SK-N-SH treated with all-trans-retinoic acid at 6 μM for 48 hours (cell line): ENCODE results near the gene ZNF292.

Experiments
- ATAC-seq: fragments of 200-7000 bp; cut with Tn5 transposase; 3 replicates; pipeline ENCODE4 v1.9.1; 2020; ENCODE audit warnings: mild to moderate bottlenecking, moderate library complexity
- ARNTL ChIP-seq: fragments of 450-650 bp; formaldehyde crosslinking; IDR thresholded peaks from 2 replicates; pipeline ENCODE4 v1.5.0; 2020; ENCODE audit warnings: low read depth, mild to moderate bottlenecking, moderate library complexity, borderline replicate concordance
- BACH2 ChIP-seq: fragments of 250-450 bp; sonication (Bioruptor Pico); IDR thresholded peaks from 2 replicates; pipeline ENCODE4 v1.9.0; 2021; ENCODE audit warnings: mild to moderate bottlenecking, borderline replicate concordance
- CREB5 ChIP-seq: fragments of 250-450 bp; sonication (Bioruptor Pico); IDR thresholded peaks from 2 replicates; pipeline ENCODE4 v1.5.1; 2020; ENCODE audit warnings: low read depth, mild to moderate bottlenecking, moderate library complexity
- CSDC2 ChIP-seq: fragments of 250-450 bp; sonication (Bioruptor Pico); IDR thresholded peaks from 2 replicates; pipeline ENCODE4 v1.5.0; 2020; ENCODE audit warnings: mild to moderate bottlenecking, moderate library complexity
- CSRNP3 ChIP-seq: fragments of 250-450 bp; sonication (Bioruptor Pico); IDR thresholded peaks from 2 replicates; pipeline ENCODE4 v1.5.1; 2021; ENCODE audit warnings: mild to moderate bottlenecking, moderate library complexity
- GLIS3 ChIP-seq: fragments of 250-450 bp; sonication (Bioruptor Pico); IDR thresholded peaks from 2 replicates; pipeline ENCODE4 v1.5.0; 2020; ENCODE audit warnings: mild to moderate bottlenecking, moderate library complexity
- OSR1 ChIP-seq: fragments of 250-450 bp; sonication (Bioruptor Pico); IDR thresholded peaks from 2 replicates; pipeline ENCODE4 v1.8.0; 2022; ENCODE audit warnings: moderate library complexity, mild to moderate bottlenecking, inconsistent platforms
- PATZ1 ChIP-seq: fragments of 250-450 bp; sonication (Bioruptor Pico); IDR thresholded peaks from 2 replicates; pipeline ENCODE4 v1.8.0; 2020; ENCODE audit warnings: mild to moderate bottlenecking, moderate library complexity, borderline replicate concordance
- PPARA ChIP-seq: fragments of 250-450 bp; sonication (Bioruptor Pico); IDR thresholded peaks from 2 replicates; pipeline ENCODE4 v1.5.0; 2020; ENCODE audit warnings: mild to moderate bottlenecking, borderline replicate concordance
- RARB ChIP-seq: fragments of 250-450 bp; sonication (Bioruptor Pico); IDR thresholded peaks from 2 replicates; pipeline ENCODE4 v1.8.0; 2021; ENCODE audit warnings: mild to moderate bottlenecking, moderate library complexity
- SNAI2 ChIP-seq: fragments of 250-450 bp; sonication (Bioruptor Pico); IDR thresholded peaks from 2 replicates; pipeline ENCODE4 v1.5.0; 2020; ENCODE audit warnings: mild to moderate bottlenecking, moderate library complexity
- TCF4 ChIP-seq: fragments of 250-450 bp; sonication (Bioruptor Pico); IDR thresholded peaks from 2 replicates; pipeline ENCODE4 v1.8.0; 2021; ENCODE audit warnings: mild to moderate bottlenecking, moderate library complexity, borderline replicate concordance
- TOX ChIP-seq: fragments of 250-450 bp; sonication (Bioruptor Pico); IDR thresholded peaks from 2 replicates; pipeline ENCODE4 v1.8.0; 2021; ENCODE audit warnings: mild to moderate bottlenecking, moderate library complexity, borderline replicate concordance
- TSHZ2 ChIP-seq: fragments of 250-450 bp; sonication (Bioruptor Pico); IDR thresholded peaks from 2 replicates; pipeline ENCODE4 v1.5.0; 2020; ENCODE audit warnings: mild to moderate bottlenecking, moderate library complexity
- ZFP3 ChIP-seq: fragments of 250-450 bp; sonication (Bioruptor Pico); IDR thresholded peaks from 2 replicates; pipeline ENCODE4 v1.5.0; 2020; ENCODE audit warnings: mild to moderate bottlenecking, moderate library complexity
- ZFP30 ChIP-seq: fragments of 450-650 bp; formaldehyde crosslinking; IDR thresholded peaks from 2 replicates; pipeline ENCODE4 v1.5.0; 2022; ENCODE audit warnings: mild to moderate bottlenecking, moderate library complexity
- ZNF565 ChIP-seq: fragments of 450-650 bp; formaldehyde crosslinking; conservative IDR thresholded peaks from 2 replicates; pipeline ENCODE4 v1.5.0; 2020; ENCODE audit warnings: low read depth, mild to moderate bottlenecking, moderate library complexity
- ZNF8 ChIP-seq: fragments of 450-650 bp; formaldehyde crosslinking; IDR thresholded peaks from 2 replicates; pipeline ENCODE4 v1.5.0; 2020; ENCODE audit warnings: mild to moderate bottlenecking, moderate library complexity

Gene ZNF292

GRCh38 chr6:87257975-87258374 is 102.6 kb downstream of the ZNF292 start (continued):
- no peak for TF ChIP-seq TSHZ2 (CRISPR knock-in tag)
- TF ChIP-seq GLIS3 (CRISPR knock-in tag) = no peak
- TF ChIP-seq CSDC2 (CRISPR knock-in tag) = no peak
- TF ChIP-seq TCF4 (CRISPR knock-in tag) = no peak
- TF ChIP-seq CSRNP3 (CRISPR knock-in tag) = no peak
- no peak for TF ChIP-seq ZFP30 (CRISPR knock-in tag)

GRCh38 chr6:87259791-87260190 is 104.4 kb downstream of the ZNF292 start:
- TF ChIP-seq ZFP3 (CRISPR knock-in tag) (no peak), TCF4 (CRISPR knock-in tag) (no peak), PATZ1 (CRISPR knock-in tag) (no peak), ZNF8 (CRISPR knock-in tag) (no peak), OSR1 (CRISPR knock-in tag) (no peak), CREB5 (CRISPR knock-in tag) (no peak), CSRNP3 (CRISPR knock-in tag) (no peak), ARNTL (CRISPR knock-in tag) (no peak)
- ATAC-seq = no peak

- no peak for ATAC-seq
- TF ChIP-seq BACH2 (CRISPR knock-in tag) (no peak), SNAI2 (no peak), ZFP3 (CRISPR knock-in tag) (no peak), TCF4 (CRISPR knock-in tag) (no peak), ZNF565 (CRISPR knock-in tag) (no peak), RARB (CRISPR knock-in tag) (no peak), ZNF8 (CRISPR knock-in tag) (no peak), CSRNP3 (CRISPR knock-in tag) (no peak), GLIS3 (CRISPR knock-in tag) (no peak), TOX (CRISPR knock-in tag) (no peak), PPARA (CRISPR knock-in tag) (no peak)
Measured at GRCh38 chr6:87261534-87261933, 106.2 kb downstream of the ZNF292 start.
